ENCODE results near the gene ANKRD12.

The ANKRD12 gene

GRCh38 chr18:9178557-9178956, 42.0 kb downstream of the ANKRD12 start:
- DNase-seq = no peak
- Mint-ChIP-seq H3K27me3 (ENCODE audit: low read depth, poor library complexity) (peaks cover 2% of the 10 kb centered on the region), H3K36me3 (ENCODE audit: low read depth) (peaks cover 36% of the 10 kb centered on the region), H3K9me3 (peaks cover 4% of the 10 kb centered on the region), H3K4me1 (no peaks in the 10 kb centered on the region), H3K27ac (no peak overlapping the region), H3K4me3 (no peak overlapping the region)
- TF ChIP-seq CTCF (IDR thresholded peaks at IDR 0.05) = no peak

- TF ChIP-seq CTCF (IDR thresholded peaks at IDR 0.05) = no peak
- Mint-ChIP-seq H3K27me3 (ENCODE audit: low read depth, poor library complexity) (peaks cover 2% of the 10 kb centered on the region), H3K4me1 (peaks cover 5% of the 10 kb centered on the region), H3K27ac (no peak overlapping the region), H3K36me3 (ENCODE audit: low read depth) (peaks cover 48% of the 10 kb centered on the region), H3K9me3 (no peaks in the 10 kb centered on the region), H3K4me3 (no peak overlapping the region)
- DNase-seq = no peak
Measured at GRCh38 chr18:9181275-9181674, 44.7 kb downstream of the ANKRD12 start.

- DNase-seq = no peak
- Mint-ChIP-seq H3K4me1 (peaks cover 5% of the 10 kb centered on the region), H3K9me3 (no peaks in the 10 kb centered on the region), H3K36me3 (ENCODE audit: low read depth) (peaks cover 52% of the 10 kb centered on the region), H3K27me3 (ENCODE audit: low read depth, poor library complexity) (no peaks in the 10 kb centered on the region), H3K4me3 (no peak overlapping the region), H3K27ac (no peak overlapping the region)
- TF ChIP-seq CTCF (IDR thresholded peaks at IDR 0.05) = no peak
Measured at GRCh38 chr18:9182852-9183399, 46.3 kb downstream of the ANKRD12 start.

- peaks cover 5% of the 10 kb centered on the region for H3K4me1 Mint-ChIP-seq
- no peak overlapping the region for H3K4me3 Mint-ChIP-seq
- H3K27ac Mint-ChIP-seq = no peak overlapping the region
- peaks cover 57% of the 10 kb centered on the region for H3K36me3 Mint-ChIP-seq (ENCODE audit: low read depth)
- DNase-seq = no peak
- no peak for TF ChIP-seq CTCF (IDR thresholded peaks at IDR 0.05)
- no peaks in the 10 kb centered on the region for H3K27me3 Mint-ChIP-seq (ENCODE audit: low read depth, poor library complexity)
- H3K9me3 Mint-ChIP-seq = no peaks in the 10 kb centered on the region
Measured at GRCh38 chr18:9184998-9185613, 48.5 kb downstream of the ANKRD12 start.

- Mint-ChIP-seq H3K27me3 (ENCODE audit: low read depth, poor library complexity) (no peaks in the 10 kb centered on the region), H3K9me3 (no peaks in the 10 kb centered on the region), H3K4me3 (no peak overlapping the region)
Measured at GRCh38 chr18:9188359-9189231, 52.0 kb downstream of the ANKRD12 start.

More at GRCh38 chr18:9188359-9189231, 52.0 kb downstream of the ANKRD12 start:
- no peak for TF ChIP-seq CTCF (IDR thresholded peaks at IDR 0.05)
- Mint-ChIP-seq H3K4me1 (peaks cover 5% of the 10 kb centered on the region), H3K27ac (peak overlapping the region; percentile 8), H3K36me3 (ENCODE audit: low read depth) (peaks cover 51% of the 10 kb centered on the region)
- no peak for DNase-seq
